Stimulated activated CD4-positive, alpha-beta T cell treated with anti-CD3 and anti-CD28 coated beads, Interleukin-15, amount 100 ng/mL, for 48 hours (primary cell): ENCODE data around the gene TFDP2.
"Not testable (repeated sequence)": the region's sequence is repeated elsewhere in the genome, so short reads cannot be mapped to it uniquely, and the experiment has no call there.

Source experiments
- DNase-seq, 2 donors: peaks; one replicate each; pipeline ENCODE4 v3.0.0-alpha.2; 2020; ENCODE audit warnings: low read depth in 2 of 2

Gene TFDP2

DNA sequence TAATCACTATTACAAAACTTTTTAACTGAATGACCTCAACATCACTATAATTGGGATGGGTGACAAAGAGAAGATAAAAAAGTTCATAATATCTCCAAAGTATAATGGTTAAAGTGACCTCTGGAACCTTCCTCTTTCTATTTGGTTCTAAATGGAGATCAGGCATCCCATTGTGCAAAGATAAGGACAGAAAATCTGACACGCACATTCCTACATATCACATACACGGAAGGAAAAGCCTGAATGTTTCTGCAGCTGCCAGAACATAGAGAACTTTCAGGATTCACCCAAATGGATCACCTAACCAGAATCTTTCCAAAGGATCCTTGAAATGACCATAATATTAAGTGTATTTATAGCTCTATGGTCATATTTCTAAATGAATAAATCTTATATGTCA lies 128.2 kb downstream of the TFDP2 start:
- no peak for DNase-seq

DNA sequence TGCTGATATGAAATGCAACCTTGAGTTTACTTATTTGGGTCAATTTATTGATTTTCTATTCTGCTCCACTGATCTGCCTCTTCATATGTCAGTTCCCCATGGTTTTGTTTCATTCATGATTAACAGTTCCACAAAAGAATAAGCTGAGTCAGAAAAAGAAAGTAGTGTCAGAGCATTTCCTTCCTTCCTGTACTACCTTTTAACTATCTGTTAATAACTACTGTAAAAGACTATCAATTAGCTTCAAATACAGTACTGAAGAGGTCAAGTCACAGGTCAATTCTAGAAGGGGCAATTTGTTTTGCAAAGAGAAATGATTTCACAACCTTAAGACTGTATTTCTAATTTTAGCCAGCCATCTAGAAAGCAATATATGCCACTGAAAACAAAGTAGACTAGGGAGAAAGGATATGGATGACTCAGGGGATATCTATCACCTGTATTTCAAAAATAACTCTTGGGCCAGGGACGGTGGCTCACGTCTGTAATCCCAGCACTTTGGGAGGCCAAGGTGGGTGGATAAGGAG lies 129.5 kb downstream of the TFDP2 start:
- DNase-seq = no peak

- no peak for DNase-seq
Observed at GRCh38 chr3:142013993-142014392, 135.4 kb downstream of the TFDP2 start.

GRCh38 chr3:142013326-142013980 lies 135.9 kb downstream of the TFDP2 start:
- DNase-seq = no peak

- DNase-seq = no peak
Observed at GRCh38 chr3:142009029-142009428, 140.3 kb downstream of the TFDP2 start.

- DNase-seq = no peak
Observed at GRCh38 chr3:142007710-142008399, 141.5 kb downstream of the TFDP2 start.

DNA sequence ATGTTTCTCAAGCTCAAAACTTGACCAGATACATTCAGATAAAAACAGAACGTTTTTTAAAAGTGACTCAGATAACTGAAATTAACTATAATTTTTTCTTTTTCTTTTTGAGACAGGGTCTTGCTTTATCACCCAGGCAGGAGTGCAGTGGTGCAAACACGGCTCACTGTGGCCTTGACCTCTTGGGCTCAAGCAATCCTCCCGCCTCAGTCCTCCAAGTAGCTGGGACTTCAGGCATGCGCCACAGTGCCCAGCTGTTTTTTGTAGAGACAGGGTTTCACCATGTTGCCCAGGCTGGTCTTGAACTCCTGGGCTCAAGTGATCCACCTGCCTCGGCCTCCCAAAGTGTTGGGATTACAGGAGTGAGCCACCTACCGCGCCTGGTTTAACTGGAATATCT lies 144.4 kb downstream of the TFDP2 start:
- DNase-seq = not testable (repeated sequence)

DNA sequence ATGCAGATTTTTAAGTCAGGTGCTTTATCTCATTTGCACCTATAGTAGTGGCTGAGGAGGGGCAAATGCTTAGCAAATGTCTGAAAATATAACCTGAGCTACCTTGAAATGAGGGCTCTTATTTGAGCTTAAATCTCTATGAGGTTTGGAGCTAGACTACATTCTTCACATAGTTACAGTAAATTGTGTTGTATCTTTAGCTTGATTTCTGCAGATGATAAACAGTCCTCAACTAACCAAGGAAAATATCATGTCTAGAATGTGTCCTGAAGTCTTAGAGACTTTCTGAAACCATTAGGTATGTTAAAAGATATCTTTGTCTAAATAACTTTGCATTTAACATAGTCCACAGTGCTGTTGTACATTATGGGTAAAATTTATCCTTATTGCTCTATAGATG lies 145.3 kb downstream of the TFDP2 start:
- no peak for DNase-seq

- DNase-seq = no peak
Observed at GRCh38 chr3:142003291-142003690, 146.1 kb downstream of the TFDP2 start.

GRCh38 chr3:142000325-142000870 lies 148.9 kb downstream of the TFDP2 start:
- no peak for DNase-seq

- no peak for DNase-seq
Observed at GRCh38 chr3:141998669-141999290, 150.6 kb downstream of the TFDP2 start.

- DNase-seq = no peak
Observed at GRCh38 chr3:141996437-141996836, 152.9 kb downstream of the TFDP2 start.

DNA sequence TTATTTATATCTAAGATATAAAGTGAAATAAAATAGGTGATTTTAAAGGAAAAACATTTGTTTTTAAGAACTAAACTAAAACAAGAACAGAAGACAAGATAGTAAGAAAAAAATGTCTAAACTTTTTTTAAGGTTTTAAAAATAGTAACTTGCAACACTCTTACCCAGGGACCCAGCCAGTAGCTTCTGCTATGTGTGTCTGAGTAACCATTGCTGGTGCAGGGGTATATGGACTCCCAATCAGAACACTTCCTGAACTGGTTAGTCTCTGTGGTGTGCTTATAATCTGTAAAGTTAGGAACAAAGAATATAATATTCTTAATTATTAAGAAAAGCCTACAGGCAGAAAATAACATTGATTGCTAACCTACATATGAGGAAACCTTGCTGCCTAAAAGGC lies 154.5 kb downstream of the TFDP2 start:
- DNase-seq = no peak

GRCh38 chr3:141992512-141992911 lies 156.8 kb downstream of the TFDP2 start:
- DNase-seq = no peak

DNA sequence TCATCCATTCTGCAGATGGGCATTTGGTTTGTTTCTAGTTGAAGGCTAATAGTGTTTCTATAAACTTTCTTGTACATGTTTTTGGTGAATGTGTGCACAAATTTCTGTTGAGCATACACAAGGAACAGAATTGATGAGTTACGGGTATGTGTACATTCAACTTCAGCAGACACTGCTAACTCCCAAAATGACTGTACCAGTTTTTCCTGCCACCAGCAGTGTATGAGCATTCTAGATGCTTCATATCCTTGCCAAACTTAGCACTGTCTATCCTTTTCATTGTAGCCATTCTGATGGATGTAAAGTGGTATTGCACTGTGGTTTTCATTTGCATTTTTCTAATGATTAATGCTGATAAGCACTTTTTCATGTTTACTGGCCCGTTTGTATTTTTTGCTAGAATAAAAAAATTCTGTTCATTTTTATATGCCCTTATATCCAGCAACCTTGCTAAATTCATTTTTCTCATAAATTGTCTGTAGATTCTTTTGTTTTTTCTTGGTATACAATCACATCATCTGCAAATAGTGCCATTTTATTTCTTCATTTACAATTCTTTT lies 162.7 kb downstream of the TFDP2 start:
- no peak for DNase-seq

GRCh38 chr3:141981084-141981483 lies 168.3 kb downstream of the TFDP2 start:
- no peak for DNase-seq

GRCh38 chr3:141979050-141979671 lies 170.2 kb downstream of the TFDP2 start:
- no peak for DNase-seq

- DNase-seq = not testable (repeated sequence)
Observed at GRCh38 chr3:141974777-141975176, 174.6 kb downstream of the TFDP2 start.

GRCh38 chr3:141972399-141972798 lies 176.9 kb downstream of the TFDP2 start:
- DNase-seq = no peak

DNA sequence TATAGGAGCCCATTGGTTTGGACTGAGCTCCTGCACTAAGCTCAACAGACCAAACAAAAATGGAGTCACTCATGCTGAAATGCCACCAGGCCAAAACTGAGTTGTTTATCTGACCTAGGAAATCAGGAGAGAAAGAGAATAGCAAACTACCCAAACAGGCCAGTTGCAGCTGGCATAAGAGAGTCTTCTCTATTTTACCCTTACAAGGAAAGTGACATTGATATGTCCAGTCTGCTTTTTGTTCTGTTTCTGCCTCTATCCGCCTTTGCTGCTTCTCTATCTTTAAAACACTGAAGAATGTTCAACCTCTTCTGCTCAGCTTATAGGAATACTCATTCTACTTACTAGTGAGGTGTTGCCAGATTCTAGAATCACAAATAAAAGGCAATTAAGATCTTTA lies 177.8 kb downstream of the TFDP2 start:
- DNase-seq = no peak

DNA sequence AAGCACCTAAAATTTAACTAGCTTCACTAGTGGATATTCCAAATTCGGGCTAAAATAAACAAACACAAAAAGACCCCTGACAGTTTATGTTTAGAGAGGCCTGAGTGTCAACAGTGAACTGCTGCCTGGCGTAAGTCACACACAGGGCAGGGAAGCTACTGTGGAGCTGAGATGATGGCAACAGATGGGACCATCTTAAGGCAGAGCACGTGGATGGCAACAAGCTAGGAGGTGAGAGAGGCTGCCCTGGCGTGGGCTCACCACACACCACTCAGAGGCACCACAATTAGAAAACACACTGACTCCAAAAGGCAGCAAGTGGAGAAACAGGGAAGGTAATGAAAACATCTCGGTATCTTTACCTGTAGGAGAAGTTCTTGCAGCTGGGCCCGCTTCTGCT lies 179.6 kb downstream of the TFDP2 start:
- no peak for DNase-seq

GRCh38 chr3:141965471-141965870 lies 183.9 kb downstream of the TFDP2 start:
- DNase-seq = no peak
